ENCODE measurements around the gene PTH2R.

DNA sequence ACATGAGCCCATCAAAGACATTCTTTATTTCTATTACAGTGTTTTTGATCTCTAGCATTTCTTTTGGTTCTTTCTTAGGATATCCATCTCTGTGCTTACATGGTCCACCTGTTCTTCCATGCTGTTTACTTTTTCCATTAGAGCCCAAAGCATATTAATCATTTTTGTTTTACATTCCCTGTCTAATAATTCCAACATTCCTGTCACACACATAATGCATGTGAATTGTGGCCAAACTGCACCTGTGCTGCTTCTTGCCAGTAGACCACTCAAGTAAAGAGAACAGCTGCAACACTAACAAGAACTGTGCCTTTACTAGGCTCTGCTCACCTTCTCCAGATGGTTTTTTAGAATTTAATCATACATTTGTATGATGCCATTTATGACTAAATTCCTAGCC lies 103.0 kb downstream of the PTH2R start:
- TF ChIP-seq GATA3 (IDR thresholded peaks at IDR 0.05; ENCODE audit: low read depth, low read length) (no peak), GATA2 (IDR thresholded peaks at IDR 0.05; ENCODE audit: low read depth, low read length) (no peak)
